NCI-H128 (cell line): Measurements from ENCODE around the gene CD209.

Experiments
- DNase-seq: peaks from one replicate; lab custom pipeline; 2025; ENCODE audit not compliant: unreplicated experiment; lab: John Stamatoyannopoulos, UW

CD209 gene

GRCh38 chr19:7709932-7710460, 37.3 kb downstream of the CD209 start:
- no peak for DNase-seq

- DNase-seq, result no peak
These were observed 40.3 kb downstream of the CD209 start for GRCh38 chr19:7706955-7707456.

GRCh38 chr19:7706188-7706954, 41.0 kb downstream of the CD209 start:
- no peak for DNase-seq

GRCh38 chr19:7705387-7706187, 41.7 kb downstream of the CD209 start:
- no peak for DNase-seq

DNA sequence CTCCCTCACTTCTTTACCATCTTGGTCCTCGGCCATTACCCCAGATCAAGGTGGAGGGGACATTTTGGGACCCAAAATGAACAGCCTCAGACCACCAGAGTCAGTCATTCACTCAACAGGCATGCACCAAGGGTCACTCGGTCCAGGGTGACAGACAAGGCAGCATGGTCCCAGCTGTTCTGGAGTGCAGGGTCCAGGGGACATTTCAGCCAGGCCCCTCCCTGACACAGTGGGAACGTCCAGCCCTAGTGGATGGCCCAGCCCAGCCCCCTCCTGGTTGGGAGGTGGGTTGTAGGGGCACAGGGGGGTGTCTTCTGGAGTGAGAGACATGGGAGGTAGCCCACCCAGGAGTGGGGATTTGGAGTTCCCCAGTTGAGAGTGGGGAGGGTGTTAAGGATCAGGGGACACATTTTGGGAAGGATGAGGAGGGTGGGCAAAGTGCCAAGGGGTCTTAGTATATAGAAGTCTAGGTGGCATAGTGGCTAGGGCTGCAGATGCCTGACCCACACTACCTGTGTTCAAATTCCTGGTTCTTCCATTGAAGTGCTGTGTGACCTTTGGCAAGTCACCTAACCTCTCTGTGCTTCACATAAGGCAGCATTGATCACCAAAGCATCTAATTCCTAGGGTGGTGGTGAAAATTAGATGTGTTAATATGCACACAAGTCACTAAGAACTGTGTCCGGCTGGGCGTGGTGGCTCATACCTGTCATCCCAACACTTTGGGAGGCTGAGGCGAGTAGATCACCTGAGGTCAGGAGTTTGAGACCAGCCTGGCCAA, 42.9 kb downstream of the CD209 start:
- no peak for DNase-seq

- DNase-seq, result no peak
These were observed 44.0 kb downstream of the CD209 start for GRCh38 chr19:7703332-7703731.

- DNase-seq, result no peak
These were observed 45.5 kb downstream of the CD209 start, which contains the start of gene FCER2 for GRCh38 chr19:7701654-7702457. Gene FCER2 (minus strand): TSS chr19:7702131. CDS start chr19:7699760, 2,371 bp downstream.

DNA sequence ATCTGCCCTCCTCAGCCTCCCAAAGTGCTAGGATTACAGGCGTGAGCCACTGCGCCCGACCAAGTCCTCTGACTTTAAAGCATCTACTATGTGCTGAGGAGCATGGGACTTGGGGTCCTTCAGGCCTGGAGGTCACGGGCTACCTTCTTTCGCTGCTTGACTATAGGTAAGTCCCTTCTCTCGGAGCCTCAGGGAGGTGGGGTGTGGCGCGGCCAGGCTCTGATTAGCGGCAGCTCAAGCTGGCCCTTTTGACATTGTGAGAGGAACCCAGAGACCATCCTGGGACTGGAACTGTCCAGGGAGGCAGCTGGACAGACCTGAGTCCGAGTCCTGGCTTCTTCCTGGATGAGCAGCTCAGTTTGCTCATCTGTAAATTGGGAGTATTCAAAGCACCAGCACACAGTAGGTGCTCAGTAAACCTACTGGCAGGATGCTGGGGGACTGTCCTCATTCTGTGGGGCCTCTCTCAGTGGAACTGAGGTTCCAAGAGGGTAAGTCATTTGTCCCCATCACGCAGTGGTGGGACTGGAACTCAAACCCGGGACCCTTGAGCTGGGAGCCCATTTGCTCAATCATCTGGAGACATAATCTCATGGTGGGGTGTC, 46.2 kb downstream of the CD209 start:
- no peak for DNase-seq

DNA sequence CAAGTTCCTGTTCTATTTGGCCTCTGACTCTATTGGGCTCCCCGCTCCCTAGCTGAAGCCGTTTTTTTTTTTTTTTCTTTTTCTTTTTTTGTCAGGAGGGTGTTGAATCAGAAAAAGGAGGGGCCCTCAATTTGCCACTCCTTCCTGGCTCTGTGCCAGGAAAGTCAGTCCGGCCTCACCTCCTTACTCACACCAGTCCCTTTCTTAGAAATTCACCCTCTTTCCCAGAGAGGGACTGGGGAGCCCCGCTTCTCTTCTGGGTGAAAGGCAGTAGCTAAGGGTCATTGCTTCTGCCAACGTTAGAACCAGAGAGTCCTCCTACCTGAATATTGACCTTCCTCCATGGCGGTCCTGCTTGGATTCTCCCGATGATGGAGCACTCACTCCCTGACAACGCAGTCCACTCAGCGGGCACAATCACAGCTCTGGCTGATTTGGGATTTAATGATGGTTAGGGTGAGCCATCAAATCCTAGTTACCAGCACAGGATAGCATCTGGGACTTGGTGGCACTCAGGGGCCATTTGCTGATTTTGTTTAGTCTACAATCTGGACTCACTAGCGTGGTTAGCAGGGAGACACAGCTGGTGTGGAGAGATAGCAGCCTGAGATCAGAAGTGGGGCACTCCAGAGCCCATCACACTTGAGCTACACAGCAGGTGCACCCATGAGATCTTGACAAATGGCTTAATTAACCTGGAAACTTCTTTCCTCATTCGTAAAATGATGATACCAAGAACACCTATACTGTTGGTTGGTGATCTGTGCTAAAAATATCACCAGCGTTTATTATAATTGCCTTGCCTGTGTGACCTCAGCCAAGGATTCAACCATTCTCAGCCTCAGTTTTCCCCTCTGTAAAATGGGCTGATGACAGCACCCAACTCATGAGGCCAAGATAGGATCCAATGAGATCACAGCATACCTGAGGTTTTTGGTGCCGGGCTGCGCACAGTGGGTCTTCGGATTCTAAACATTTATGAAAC, 47.6 kb downstream of the CD209 start:
- no peak for DNase-seq

DNA sequence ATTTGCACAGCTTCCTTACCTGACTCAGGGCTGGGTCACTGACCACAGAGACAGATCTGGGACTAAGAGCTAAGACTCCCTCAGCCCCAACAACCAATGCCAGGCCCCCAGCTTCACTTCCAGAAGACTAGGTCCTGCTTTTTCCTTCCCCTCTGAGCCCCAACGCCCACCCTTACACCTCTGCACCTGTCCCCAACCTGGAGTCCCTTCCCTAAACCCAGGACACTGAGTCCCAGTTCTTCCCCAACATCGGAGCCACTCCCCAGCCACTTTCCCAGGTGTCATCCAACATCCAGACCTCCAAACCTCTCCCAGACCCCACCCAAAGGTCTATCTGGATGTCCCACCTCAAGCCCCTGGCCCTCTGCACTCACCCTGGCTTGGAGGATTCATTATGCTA, 48.3 kb downstream of the CD209 start:
- DNase-seq, result no peak

DNA sequence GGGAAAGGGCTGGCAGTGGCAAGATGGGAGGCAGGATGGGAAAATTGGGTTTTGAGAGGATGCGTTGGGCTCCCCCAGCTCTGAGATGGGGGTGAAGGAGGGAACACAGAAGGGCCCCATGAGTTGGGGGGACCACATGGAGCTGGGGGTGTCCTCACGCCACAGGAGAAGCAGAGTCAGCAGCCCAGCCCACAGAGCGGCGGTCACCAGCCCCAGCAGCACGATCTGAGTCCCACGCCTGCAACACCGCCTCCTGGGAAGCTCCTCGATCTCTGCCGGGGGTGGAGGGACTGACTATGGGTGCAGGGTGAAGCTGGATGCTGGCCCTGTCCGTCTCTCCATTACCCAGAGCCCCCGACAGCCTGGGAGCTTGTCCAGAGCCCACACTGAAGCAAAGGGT, 48.8 kb downstream of the CD209 start:
- DNase-seq, result no peak

DNA sequence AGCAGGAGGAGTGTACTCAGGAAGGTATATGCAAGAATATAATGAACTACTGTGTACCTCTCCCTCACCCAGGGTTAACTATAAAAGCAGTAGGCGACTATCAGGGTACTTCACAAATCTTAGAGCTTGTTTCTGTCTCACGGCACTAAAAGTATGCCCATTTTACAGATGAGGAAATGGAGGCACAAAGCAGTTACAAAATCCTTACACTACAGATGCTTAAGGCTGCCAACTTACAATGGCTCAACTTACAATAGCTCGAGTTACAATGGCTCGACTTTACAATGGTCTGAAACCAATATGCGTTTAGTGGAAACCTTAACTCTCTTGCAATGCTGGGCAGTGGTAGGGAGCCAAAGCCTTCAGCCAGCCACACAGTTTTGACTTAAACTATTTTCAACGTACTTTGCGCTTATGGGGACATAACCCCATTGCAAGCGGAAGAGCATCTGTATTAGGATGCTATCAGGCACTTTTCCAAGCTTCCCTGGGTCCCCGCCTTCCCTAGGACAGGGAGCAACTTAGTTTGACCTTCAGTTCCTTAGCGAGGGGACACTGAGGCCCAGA, 49.5 kb downstream of the CD209 start:
- DNase-seq, result no peak

- DNase-seq, result no peak
These were observed 52.8 kb downstream of the CD209 start for GRCh38 chr19:7694499-7694898.

GRCh38 chr19:7692417-7693088, 54.8 kb downstream of the CD209 start:
- DNase-seq, result no peak

GRCh38 chr19:7691497-7691896, 55.8 kb downstream of the CD209 start:
- DNase-seq, result no peak

DNA sequence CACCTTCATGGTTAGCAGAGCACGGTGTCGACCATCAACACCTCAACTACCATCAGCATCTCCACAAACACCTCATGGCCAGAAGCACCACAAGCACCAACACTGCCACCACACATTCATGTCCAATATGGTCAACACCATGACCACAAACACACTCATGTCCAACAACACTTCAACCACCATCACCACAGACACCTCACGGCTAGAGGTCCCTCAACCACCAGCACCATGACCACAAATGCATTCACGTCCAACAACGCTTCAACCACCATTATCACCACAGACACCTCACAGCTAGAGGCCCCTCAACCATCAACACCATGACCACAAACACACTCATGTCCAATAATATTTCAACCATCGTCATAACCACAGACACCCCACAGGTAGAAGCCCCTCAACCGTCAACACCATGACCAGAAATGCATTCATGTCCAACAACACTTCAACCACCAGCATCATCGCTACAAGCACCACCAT, 56.5 kb downstream of the CD209 start:
- no peak for DNase-seq
